Measurements from ENCODE around the gene EFCAB6. TPM values are rescaled to one million over a fixed set of nuclear protein-coding genes. Genes with fewer than 3 reads are reported as not detected.

The EFCAB6 gene
- total RNA-seq, 1 experiment from 2014 or later: 2.5 TPM

- no peak for DNase-seq
- no peak for TF ChIP-seq EZH2 (IDR thresholded peaks at IDR 0.05; ENCODE audit: low read depth)
- no peak for TF ChIP-seq CTCF (conservative IDR thresholded peaks at IDR 0.05)
- Histone ChIP-seq H3K4me2 (no peak overlapping the region), H3K9me3 (ENCODE audit: insufficient read depth, low read depth) (no peaks in the 10 kb centered on the region; the same call in 1 of the 2 replicates), H3K79me2 (ENCODE audit: low read depth) (no peaks in the 10 kb centered on the region), H3K27me3 (ENCODE audit: insufficient read depth, low read depth) (peaks cover 51% of the 10 kb centered on the region), H3F3A (ENCODE audit: insufficient read depth, low read depth) (no peaks in the 10 kb centered on the region), H3K36me3 (ENCODE audit: low read depth) (no peaks in the 10 kb centered on the region), H4K20me1 (ENCODE audit: insufficient read depth) (no peaks in the 10 kb centered on the region; the same call in 1 of the 2 replicates), H3K4me3 (no peak overlapping the region), H3K4me1 (replicated peaks; ENCODE audit: insufficient read depth) (no peaks in the 10 kb centered on the region), H3K27ac (no peak overlapping the region), H3K9me2 (ENCODE audit: insufficient read depth) (no peaks in the 10 kb centered on the region; the same call in 1 of the 2 replicates), H2AFZ (no peak overlapping the region)
- no TSS peak for BruUV-seq (replicated peaks)
- POLR2A ChIA-PET (ENCODE audit: unreplicated experiment): no interaction called here
- CTCF ChIA-PET: no interaction called here
- intact Hi-C loops (cut with micrococcal nuclease; ENCODE audit: unreplicated experiment): no loop called here
Measured at GRCh38 chr22:43501878-43502277, 310.2 kb downstream of the EFCAB6 start.

GRCh38 chr22:43500792-43501785 is 311.0 kb downstream of the EFCAB6 start:
- ChIA-PET POLR2A (ENCODE audit: unreplicated experiment) (no interaction called here), CTCF (no interaction called here)
- no peak overlapping the region for H3K27ac ChIP-seq
- H3K4me3 ChIP-seq: no peak overlapping the region
- H3K4me1 ChIP-seq (replicated peaks; ENCODE audit: insufficient read depth): no peaks in the 10 kb centered on the region
- no peaks in the 10 kb centered on the region; the same call in 1 of the 2 replicates for H3K9me3 ChIP-seq (ENCODE audit: insufficient read depth, low read depth)
- no TSS peak for BruUV-seq (replicated peaks)
- TF ChIP-seq EZH2 (IDR thresholded peaks at IDR 0.05; ENCODE audit: low read depth): no peak
- no peak for TF ChIP-seq CTCF (conservative IDR thresholded peaks at IDR 0.05)
- H4K20me1 ChIP-seq (ENCODE audit: insufficient read depth): no peaks in the 10 kb centered on the region; the same call in 1 of the 2 replicates
- no peak overlapping the region for H3K4me2 ChIP-seq
- H3K9me2 ChIP-seq (ENCODE audit: insufficient read depth): no peaks in the 10 kb centered on the region; the same call in 1 of the 2 replicates
- no peaks in the 10 kb centered on the region for H3K79me2 ChIP-seq (ENCODE audit: low read depth)
- no peaks in the 10 kb centered on the region for H3F3A ChIP-seq (ENCODE audit: insufficient read depth, low read depth)
- DNase-seq: no peak
- H3K27me3 ChIP-seq (ENCODE audit: insufficient read depth, low read depth): peaks cover 43% of the 10 kb centered on the region
- intact Hi-C loops (cut with micrococcal nuclease; ENCODE audit: unreplicated experiment): no loop called here
- H3K36me3 ChIP-seq (ENCODE audit: low read depth): no peaks in the 10 kb centered on the region
- H2AFZ ChIP-seq: no peak overlapping the region

DNA sequence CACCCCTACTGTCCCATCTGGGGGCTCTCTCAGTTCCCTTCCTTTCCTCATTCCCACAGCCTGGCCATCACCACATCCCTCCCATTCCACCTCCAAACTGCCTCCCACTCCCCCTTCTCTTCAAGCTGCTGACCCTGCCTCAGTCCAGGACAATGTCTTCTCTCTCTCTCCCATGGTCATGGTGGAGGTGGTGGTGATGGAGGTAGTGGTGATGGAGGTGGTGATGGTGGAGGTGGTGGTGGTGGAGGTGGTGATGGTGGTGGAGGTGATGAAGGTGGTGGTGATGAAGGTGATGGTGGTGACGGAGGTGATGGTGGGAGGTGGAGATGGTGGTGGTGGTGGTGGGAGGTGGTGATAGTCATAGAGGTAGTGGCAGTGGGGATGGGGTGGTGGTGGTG is 313.2 kb downstream of the EFCAB6 start:
- BruUV-seq (replicated peaks): no TSS peak
- Histone ChIP-seq H3K4me3 (no peak overlapping the region), H2AFZ (no peak overlapping the region), H3K9me3 (ENCODE audit: insufficient read depth, low read depth) (no peaks in the 10 kb centered on the region), H3K27ac (no peak overlapping the region), H3F3A (ENCODE audit: insufficient read depth, low read depth) (no peaks in the 10 kb centered on the region), H4K20me1 (ENCODE audit: insufficient read depth) (no peaks in the 10 kb centered on the region; the same call in 1 of the 2 replicates), H3K4me1 (replicated peaks; ENCODE audit: insufficient read depth) (no peaks in the 10 kb centered on the region), H3K4me2 (no peak overlapping the region), H3K79me2 (ENCODE audit: low read depth) (no peaks in the 10 kb centered on the region), H3K9me2 (ENCODE audit: insufficient read depth) (no peaks in the 10 kb centered on the region; the same call in 1 of the 2 replicates), H3K27me3 (ENCODE audit: insufficient read depth, low read depth) (peaks cover 28% of the 10 kb centered on the region), H3K36me3 (ENCODE audit: low read depth) (no peaks in the 10 kb centered on the region)
- no peak for DNase-seq
- ChIA-PET CTCF (no interaction called here), POLR2A (ENCODE audit: unreplicated experiment) (no interaction called here)
- intact Hi-C loops (cut with micrococcal nuclease; ENCODE audit: unreplicated experiment): no loop called here
- TF ChIP-seq CTCF (conservative IDR thresholded peaks at IDR 0.05) (no peak), EZH2 (IDR thresholded peaks at IDR 0.05; ENCODE audit: low read depth) (no peak)

Measured in PC-9 (cell line).